Stimulated activated CD8-positive, alpha-beta memory T cell treated with anti-CD3 and anti-CD28 coated beads, Interleukin-15, amount 100 ng/mL, for 4 hours (primary cell): ENCODE data around the gene FSIP1.

Experiments
- DNase-seq, 2 donors: peaks; one replicate each; pipeline ENCODE4 v3.0.0-alpha.2; 2020; ENCODE audit warnings: low read depth in 2 of 2

Gene FSIP1

DNA sequence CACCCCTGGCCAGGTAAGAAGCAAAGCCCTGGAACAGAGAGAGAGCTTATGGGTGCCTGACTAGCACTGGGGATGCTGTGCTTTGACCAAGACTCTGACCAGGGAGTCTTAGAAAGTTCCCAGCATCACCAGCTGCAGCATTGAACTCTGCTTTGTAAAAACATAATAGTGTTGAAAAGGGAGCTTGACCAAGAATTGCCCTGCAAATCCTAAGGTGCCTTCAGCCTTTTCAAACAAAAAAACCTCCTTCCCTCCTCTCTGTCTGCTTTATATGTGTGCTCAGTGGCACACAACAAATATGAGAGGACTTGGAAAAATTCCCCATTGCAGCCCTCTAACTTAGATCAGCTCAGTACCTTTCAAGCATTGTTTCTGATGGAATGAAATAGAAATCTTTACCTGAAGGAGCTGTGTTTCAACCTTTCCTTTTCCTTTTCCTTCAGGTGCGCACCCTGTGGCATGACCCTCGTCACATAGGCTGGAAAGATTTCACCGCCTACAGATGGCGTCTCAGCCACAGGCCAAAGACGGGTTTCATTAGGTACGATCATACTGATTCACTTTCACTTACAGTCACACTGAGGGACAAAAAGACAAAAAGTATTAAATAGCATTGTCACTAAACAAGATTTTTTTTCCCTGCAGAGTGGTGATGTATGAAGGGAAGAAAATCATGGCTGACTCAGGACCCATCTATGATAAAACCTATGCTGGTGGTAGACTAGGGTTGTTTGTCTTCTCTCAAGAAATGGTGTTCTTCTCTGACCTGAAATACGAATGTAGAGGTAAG lies 188.8 kb downstream of the FSIP1 start:
- DNase-seq, result no peak

DNA sequence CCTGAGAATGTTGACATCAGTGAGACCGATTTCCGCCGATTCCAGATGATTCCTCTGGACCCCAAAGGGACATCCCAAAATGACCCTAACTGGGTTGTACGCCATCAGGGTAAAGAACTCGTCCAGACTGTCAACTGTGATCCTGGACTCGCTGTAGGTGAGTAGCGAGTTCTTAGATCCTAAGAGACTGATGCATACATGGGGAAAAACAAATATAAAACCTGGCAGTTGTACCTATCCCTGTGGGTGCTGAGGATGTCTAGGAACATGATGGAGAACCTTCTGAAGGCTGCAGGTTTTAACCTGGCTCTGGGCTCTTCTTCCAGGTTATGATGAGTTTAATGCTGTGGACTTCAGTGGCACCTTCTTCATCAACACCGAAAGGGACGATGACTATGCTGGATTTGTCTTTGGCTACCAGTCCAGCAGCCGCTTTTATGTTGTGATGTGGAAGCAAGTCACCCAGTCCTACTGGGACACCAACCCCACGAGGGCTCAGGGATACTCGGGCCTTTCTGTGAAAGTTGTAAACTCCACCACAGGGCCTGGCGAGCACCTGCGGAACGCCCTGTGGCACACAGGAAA lies 189.5 kb downstream of the FSIP1 start:
- no peak for DNase-seq

DNA sequence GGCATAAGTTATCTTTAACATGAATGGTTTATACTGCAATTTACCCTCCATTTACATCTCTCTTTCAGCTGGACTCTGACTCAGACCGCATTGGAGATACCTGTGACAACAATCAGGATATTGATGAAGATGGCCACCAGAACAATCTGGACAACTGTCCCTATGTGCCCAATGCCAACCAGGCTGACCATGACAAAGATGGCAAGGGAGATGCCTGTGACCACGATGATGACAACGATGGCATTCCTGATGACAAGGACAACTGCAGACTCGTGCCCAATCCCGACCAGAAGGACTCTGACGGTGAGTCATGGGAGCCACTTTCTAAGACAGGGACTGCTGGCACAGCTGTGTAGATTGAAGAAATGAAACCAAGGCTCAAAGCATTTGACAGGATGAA lies 190.1 kb downstream of the FSIP1 start:
- DNase-seq, result no peak

DNA sequence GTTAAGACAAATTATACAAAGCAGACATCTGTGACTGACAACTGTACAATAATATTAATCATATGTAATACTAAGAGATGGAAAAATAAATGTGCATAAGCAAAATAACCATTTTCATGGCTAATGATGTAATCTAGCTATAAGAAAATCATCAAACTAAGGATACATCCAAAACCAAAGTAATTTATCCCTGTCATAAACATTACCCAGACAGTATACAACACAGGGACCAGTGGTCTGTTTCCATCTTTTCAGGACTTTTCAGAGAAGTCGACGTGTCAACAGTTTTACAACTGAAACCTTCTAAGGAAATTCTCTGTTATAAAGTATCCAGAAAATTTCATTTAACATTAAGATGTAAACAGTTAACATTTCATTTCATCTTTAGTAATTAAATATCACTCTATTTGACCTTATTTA lies 190.7 kb downstream of the FSIP1 start:
- no peak for DNase-seq

DNA sequence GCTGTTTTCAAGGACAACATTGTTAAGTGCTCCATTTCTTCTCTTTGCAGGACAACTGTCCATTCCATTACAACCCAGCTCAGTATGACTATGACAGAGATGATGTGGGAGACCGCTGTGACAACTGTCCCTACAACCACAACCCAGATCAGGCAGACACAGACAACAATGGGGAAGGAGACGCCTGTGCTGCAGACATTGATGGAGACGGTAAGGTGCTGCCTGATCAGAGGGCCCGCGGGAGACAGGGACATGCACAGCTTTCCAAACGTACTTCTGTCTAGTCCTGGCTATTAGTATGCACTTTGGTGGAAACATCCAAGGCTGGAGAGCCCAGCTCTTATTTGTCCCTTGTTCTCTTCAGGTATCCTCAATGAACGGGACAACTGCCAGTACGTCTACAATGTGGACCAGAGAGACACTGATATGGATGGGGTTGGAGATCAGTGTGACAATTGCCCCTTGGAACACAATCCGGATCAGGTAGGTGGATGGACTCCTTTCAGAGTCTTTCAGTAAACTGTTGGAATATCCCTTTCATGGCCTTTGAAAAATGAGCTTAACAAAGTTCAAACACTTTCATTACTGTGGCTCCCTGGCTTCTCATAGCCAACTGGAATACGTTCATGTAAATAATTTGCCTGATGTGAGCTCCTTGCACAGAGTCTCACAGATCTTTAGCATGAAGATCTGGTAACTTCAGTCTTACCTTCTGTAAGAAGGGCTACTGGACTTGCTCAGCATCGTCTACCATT lies 191.3 kb downstream of the FSIP1 start:
- no peak for DNase-seq

DNA sequence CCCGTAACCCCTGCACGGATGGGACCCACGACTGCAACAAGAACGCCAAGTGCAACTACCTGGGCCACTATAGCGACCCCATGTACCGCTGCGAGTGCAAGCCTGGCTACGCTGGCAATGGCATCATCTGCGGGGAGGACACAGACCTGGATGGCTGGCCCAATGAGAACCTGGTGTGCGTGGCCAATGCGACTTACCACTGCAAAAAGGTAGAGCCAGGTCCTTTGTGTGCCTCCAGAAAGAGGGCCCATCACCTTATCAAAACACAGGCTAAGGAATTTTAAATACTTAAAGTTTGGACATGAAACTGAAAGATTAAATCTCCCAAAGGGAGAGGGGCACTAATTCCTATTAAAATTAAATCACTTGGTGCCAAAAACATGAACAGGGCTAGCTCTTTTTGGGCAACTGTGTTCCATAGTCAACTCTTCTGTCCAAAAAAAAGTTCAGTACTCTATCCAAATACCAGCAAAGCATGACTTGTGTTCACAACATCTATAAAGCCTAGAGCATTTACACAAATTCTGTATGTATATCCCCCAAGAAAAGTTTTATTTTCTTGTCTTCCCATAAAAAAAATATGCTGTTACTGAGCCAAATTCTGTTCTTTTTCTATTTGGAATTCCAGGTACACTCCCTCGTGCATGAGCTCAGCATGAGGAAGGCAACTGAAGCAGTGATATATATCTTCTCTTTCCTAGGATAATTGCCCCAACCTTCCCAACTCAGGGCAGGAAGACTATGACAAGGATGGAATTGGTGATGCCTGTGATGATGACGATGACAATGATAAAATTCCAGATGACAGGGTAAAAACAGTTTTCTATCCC lies 192.6 kb downstream of the FSIP1 start:
- no peak for DNase-seq

DNA sequence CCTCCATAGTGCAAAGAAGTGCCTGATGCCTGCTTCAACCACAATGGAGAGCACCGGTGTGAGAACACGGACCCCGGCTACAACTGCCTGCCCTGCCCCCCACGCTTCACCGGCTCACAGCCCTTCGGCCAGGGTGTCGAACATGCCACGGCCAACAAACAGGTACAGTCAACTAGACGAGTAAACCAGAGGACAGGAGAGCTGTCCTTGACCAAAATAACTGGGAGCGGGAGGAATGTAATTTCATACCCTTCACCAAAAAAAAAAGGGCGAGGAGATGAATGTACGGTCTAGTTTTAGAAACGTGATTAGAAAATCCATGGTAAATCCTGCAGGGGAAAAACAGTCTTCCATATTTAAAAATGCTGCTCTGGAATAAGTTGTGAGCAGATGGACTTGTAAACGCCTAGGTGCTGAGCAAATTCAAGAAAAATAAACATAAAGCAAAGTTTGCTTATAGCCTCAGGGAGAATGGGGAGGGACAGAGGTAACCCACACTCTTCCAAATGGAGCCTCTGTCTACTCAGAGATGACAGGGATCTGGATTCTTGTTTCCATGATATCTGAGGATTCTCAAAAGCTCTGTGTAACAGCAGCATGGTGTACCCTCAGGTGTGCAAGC lies 193.3 kb downstream of the FSIP1 start:
- DNase-seq, result no peak

DNA sequence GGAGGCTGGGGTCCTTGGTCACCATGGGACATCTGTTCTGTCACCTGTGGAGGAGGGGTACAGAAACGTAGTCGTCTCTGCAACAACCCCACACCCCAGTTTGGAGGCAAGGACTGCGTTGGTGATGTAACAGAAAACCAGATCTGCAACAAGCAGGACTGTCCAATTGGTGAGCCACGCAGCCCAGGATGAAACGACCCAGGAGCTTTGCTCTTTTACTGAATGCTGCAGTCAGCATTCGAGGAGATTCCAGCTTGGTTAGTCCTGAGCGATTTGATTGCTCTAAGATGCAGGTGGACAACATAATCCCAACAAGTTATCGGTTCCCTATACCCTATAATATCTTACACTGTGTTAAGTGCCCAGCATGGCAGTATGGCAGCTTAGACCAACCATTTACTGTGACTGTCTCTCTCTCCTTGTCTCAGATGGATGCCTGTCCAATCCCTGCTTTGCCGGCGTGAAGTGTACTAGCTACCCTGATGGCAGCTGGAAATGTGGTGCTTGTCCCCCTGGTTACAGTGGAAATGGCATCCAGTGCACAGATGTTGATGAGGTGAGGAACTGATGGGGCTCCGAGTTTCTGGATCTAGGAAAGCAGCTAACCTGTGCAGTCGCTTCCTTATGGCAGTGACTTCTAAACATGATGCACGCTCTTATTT lies 194.0 kb downstream of the FSIP1 start:
- no peak for DNase-seq

DNA sequence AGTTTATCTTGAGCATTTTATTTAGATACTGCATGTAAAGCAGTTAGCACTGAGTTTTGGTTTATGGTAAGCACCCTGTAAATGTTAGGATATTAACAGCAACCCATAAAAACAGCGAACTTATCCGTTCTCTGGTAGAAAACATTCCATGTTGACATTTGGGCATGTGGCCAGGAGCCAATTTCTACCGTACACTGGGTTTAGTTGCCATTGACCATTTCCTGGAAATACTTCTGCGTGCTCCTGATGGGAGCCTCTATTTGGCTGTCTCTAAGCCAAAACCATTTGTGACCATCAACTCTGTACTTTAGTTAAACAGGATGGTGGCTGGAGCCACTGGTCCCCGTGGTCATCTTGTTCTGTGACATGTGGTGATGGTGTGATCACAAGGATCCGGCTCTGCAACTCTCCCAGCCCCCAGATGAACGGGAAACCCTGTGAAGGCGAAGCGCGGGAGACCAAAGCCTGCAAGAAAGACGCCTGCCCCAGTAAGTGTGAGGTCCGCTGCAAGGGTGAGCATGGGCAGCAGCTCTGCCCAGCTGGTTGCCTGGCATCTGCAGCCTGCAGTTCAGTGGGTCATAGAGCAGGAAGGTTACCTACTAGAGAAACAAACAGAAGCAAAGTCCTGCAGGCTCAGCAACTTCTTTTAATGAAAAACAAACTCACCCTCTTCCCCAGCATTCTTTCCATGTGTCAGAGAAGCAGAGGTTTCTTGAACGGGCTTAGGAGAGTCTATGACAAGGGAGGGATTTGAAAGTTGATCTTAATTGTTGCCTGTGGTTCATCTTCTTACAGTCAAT lies 194.7 kb downstream of the FSIP1 start:
- no peak for DNase-seq

DNA sequence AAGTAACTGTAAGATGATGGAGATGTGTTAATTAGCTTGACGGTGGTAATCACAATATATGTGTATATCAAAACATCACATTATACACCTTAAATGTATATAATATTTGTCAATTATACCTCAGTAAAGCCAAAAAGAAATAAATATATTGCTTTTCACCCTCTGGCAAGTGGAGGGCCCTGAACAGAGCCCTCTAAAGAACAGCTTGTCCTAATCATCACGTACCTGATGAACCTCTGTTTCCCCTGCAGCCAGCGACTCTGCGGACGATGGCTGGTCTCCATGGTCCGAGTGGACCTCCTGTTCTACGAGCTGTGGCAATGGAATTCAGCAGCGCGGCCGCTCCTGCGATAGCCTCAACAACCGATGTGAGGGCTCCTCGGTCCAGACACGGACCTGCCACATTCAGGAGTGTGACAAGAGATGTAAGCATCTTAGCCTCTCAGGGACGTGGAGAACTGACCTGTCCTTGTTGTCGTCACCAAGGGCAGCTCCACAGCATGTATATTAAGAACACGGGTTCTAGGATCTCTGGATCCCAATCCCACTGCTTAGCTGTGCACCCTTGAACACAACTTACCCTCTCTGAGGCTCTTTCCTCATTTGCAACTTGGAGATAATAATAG lies 195.4 kb downstream of the FSIP1 start:
- no peak for DNase-seq

DNA sequence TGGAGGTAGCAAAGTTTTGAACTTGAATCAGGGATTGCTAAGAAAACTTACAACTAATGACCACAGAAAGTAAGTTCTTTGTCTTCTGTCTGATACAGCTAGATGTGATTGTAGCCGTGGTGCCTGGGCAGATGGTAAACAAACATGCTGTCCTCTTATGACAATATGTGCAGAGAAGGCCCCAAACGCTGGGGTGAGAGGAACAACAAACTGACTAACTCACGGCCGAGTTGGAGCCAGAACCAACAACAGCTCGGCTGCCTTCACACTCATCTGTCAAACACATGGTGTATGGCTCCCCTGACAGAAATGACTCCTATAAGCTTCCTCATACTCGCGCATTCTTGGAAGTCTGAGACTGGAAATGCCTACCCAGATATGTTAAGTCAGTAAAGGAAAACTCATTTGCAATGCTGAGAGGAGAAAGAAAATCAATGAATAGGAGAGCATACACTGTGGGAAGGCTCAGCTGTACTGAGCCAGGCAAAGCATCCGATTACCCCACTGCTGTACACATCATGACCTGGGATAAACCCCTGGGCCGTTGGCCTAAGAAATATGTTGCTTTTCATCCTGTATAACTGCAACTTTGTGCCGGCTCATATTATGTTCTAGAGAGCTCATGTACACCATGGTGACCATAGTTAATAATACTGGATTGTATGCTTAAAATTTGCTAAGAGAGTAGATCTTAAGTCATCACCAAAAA lies 196.1 kb downstream of the FSIP1 start:
- no peak for DNase-seq

DNA sequence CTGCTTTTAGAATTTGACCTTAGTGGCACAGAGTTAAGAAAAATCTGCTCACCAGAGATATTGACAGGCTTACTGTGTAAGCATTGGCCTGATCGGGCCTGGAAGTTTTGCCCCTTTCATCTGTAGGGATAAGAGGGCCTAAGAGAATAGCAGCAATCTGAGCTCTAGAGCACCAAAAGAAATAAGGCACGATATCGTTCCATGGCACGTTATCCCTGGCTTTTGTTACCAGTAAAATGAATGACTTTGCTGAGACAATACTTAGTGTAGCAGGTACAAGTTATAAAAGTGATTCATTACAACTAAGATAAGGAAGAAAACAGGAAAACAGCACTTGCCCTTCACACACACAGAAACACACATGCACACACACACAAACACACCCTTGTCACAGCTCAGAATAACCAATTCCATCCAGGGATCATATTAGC lies 196.8 kb downstream of the FSIP1 start:
- DNase-seq, result no peak

DNA sequence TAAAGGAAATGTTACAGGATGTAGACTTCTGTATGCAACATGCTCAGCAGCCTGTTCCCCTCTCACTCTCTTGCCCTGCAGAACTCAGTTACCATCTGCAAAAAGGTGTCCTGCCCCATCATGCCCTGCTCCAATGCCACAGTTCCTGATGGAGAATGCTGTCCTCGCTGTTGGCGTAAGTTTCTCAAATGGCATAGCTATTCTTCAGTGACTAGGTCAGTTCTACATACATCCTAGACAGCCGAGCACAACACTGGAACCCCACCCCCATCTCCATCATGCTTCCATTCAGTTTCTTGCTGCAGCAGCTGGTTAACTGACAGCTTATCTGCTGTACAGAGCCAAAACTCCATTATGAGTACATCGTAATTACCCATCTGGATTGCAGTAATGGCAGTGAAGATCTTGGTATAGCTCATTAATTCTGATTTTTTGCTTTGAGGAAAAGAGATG lies 197.2 kb downstream of the FSIP1 start:
- DNase-seq, result no peak

DNA sequence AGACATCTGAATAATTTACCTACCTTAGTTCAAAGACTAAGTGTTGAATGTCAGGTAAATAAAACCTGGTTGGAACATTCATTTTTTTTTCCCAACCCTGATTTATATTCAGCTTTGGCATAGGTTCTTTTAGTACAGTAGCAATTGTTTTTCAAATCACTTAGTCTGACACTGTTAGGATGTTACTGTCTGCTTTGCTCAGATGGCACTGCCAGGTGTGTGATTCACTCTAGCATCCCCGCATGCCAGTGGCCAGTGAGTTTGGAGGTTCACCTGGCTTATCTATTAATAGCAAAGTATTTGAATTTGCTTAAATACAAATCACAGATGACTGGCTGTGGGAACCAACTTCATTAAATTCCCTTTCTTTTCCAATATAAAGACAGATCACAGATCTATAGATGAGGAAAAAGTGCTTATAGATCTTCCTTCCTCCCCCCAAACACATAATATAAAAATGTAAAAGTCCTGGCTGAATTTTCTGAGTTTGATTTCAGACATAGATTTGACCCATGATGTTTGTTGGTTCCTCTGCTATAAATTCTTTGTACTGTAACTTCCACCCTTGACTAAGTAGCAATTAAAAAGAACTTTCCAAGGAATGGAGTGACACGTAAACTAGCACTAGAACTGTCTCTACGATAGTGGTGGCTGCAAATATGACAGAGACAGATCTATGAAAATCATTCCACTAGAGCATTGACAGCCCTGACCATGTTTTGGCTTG lies 197.8 kb downstream of the FSIP1 start:
- no peak for DNase-seq

DNA sequence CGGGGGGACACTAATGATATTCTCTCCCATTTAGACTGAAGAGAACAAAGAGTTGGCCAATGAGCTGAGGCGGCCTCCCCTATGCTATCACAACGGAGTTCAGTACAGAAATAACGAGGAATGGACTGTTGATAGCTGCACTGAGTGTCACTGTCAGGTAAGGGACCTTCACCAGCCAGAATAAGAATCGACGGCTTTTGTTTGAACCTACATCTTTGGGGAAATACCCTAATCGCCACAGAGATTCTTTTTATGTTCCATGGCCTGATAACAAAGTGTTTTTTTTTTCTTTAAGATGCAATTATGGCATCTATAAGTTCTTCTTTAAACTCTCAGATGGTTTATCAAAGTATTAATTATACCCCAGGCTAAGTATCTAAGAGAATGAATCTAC lies 198.4 kb downstream of the FSIP1 start:
- no peak for DNase-seq

DNA sequence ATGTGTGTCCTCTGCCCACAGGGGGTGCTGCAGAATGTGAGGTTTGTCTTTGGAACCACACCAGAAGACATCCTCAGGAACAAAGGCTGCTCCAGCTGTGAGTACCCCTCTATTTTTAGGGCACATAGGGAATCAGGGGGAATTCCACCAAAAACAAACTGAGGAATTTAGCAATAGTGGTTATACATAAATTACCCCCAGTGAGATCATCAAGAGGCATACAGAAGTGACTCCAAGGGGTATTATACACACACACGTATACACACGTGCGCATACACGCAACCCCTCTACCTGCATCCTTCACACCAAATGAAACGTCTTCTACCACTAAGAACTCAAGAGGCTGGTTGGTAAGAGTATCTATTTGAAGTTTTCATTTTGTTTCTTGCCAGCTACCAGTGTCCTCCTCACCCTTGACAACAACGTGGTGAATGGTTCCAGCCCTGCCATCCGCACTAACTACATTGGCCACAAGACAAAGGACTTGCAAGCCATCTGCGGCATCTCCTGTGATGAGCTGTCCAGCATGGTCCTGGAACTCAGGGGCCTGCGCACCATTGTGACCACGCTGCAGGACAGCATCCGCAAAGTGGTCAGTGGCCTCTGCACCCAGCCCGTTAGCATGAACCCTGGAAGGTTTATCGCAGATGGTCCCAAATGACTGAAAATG lies 198.9 kb downstream of the FSIP1 start:
- no peak for DNase-seq

DNA sequence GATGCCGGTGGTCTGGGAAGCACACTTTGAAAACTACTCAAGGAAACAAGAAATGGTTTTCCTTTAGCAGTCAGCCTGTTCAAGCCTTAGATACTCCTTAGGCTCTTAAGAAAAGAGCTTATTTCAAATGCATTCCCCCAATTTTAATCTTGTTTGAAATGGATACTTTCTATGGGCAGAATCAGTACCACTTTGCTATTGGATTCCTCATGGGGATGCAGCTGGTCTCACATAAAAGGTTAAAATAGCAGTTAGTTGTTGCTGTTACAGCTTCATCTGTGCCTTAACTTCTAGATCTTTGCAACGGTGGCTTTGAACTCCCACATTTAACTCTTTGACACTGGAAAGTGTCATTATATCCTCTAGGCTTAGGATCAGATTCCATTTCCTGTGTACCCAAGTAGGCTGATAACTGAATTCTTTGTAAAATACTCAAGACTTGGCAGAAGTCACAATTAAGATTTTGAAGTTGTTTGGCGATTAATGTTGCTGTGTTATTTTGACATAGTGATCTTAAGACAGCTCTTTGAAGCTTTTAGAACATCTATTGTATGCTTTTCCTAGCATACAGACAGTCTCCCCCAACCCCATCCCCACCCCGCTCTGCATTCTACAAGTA lies 199.6 kb downstream of the FSIP1 start:
- DNase-seq, result no peak
